Measurements from ENCODE around the gene SLC22A31.

SLC22A31 gene

GRCh38 chr16:89194340-89195311 lies 5.7 kb downstream of the SLC22A31 start:
- TF ChIP-seq REST (IDR thresholded peaks at IDR 0.05; ENCODE audit: insufficient read depth in 1 of 2, low read depth in 2 of 2, low read length in 2 of 2) (no peak), FOXP2 (optimal IDR thresholded peaks at IDR 0.05; ENCODE audit: borderline replicate concordance, extremely low read depth, extremely low read length, insufficient read depth) (no peak), SIN3A (IDR thresholded peaks at IDR 0.05; ENCODE audit: borderline replicate concordance, insufficient read depth, low read length) (no peak), POLR2AphosphoS5 (IDR thresholded peaks at IDR 0.05; ENCODE audit: low read depth, low read length) (no peak), TAF1 (IDR thresholded peaks at IDR 0.05; ENCODE audit: borderline replicate concordance, insufficient read depth, low read length) (no peak)

GRCh38 chr16:89193576-89194293 lies 6.6 kb downstream of the SLC22A31 start:
- TF ChIP-seq FOXP2 (optimal IDR thresholded peaks at IDR 0.05; ENCODE audit: borderline replicate concordance, extremely low read depth, extremely low read length, insufficient read depth) (no peak), TAF1 (IDR thresholded peaks at IDR 0.05; ENCODE audit: borderline replicate concordance, insufficient read depth, low read length) (no peak), REST (IDR thresholded peaks at IDR 0.05; ENCODE audit: insufficient read depth in 1 of 2, low read depth in 2 of 2, low read length in 2 of 2) (no peak), SIN3A (IDR thresholded peaks at IDR 0.05; ENCODE audit: borderline replicate concordance, insufficient read depth, low read length) (no peak), POLR2AphosphoS5 (IDR thresholded peaks at IDR 0.05; ENCODE audit: low read depth, low read length) (no peak)

GRCh38 chr16:89192956-89193575 lies 7.3 kb downstream of the SLC22A31 start:
- TF ChIP-seq REST (IDR thresholded peaks at IDR 0.05; ENCODE audit: insufficient read depth in 1 of 2, low read depth in 2 of 2, low read length in 2 of 2) = no peak
- no peak for TF ChIP-seq SIN3A (IDR thresholded peaks at IDR 0.05; ENCODE audit: borderline replicate concordance, insufficient read depth, low read length)
- TF ChIP-seq FOXP2 (optimal IDR thresholded peaks at IDR 0.05; ENCODE audit: borderline replicate concordance, extremely low read depth, extremely low read length, insufficient read depth) = no peak
- no peak for TF ChIP-seq TAF1 (IDR thresholded peaks at IDR 0.05; ENCODE audit: borderline replicate concordance, insufficient read depth, low read length)
- no peak for TF ChIP-seq POLR2AphosphoS5 (IDR thresholded peaks at IDR 0.05; ENCODE audit: low read depth, low read length)

GRCh38 chr16:89191901-89192185 lies 8.5 kb downstream of the SLC22A31 start:
- TF ChIP-seq POLR2AphosphoS5 (IDR thresholded peaks at IDR 0.05; ENCODE audit: low read depth, low read length) = no peak

GRCh38 chr16:89191033-89191900 lies 9.1 kb downstream of the SLC22A31 start:
- TF ChIP-seq POLR2AphosphoS5 (IDR thresholded peaks at IDR 0.05; ENCODE audit: low read depth, low read length) = no peak
- no peak for TF ChIP-seq FOXP2 (optimal IDR thresholded peaks at IDR 0.05; ENCODE audit: borderline replicate concordance, extremely low read depth, extremely low read length, insufficient read depth)
- no peak for TF ChIP-seq TAF1 (IDR thresholded peaks at IDR 0.05; ENCODE audit: borderline replicate concordance, insufficient read depth, low read length)
- no peak for TF ChIP-seq REST (IDR thresholded peaks at IDR 0.05; ENCODE audit: insufficient read depth in 1 of 2, low read depth in 2 of 2, low read length in 2 of 2)
- no peak for TF ChIP-seq SIN3A (IDR thresholded peaks at IDR 0.05; ENCODE audit: borderline replicate concordance, insufficient read depth, low read length)

Data from PFSK-1 (cell line).